HG02981 (cell line): Measurements from ENCODE around the gene MDM2.

Experiments used
- ATAC-seq: cut with Tn5 transposase; IDR thresholded peaks from one replicate; pipeline ENCODE4 v1.9.1; 2021; ENCODE audit warnings: mild to moderate bottlenecking, moderate library complexity; ENCODE audit not compliant: unreplicated experiment

Gene MDM2

DNA sequence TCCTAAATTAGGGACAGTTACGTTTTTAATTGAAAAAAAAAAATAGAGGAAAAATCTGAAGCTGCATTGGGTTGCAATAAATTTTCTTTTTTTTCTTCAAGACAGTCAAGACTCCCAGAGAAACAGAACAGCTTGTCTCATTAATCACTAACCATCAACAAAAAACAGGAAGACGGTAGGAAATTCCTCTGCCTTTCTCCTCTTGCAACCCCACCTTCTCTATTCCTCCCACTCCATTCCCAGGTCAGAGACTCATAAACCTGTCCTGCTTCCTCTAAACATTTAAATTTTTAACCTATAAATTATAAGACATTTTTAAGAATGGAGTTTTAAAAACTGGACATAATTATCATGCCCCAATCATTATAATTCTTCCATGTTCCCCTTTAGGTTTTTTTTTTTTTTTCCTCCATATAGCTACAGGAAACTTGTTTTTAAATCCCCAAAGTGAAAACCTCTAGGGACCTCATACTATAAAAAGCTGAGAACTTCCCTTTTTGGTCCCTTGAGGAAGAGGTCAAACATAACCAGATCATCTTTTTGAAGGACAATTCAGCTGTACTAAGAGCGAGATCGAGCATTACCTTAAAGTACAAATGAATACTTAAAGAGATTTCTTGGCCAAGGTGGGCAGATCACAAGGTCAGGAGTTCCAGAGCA lies 89.0 kb downstream of the MDM2 start:
- no peak for ATAC-seq

DNA sequence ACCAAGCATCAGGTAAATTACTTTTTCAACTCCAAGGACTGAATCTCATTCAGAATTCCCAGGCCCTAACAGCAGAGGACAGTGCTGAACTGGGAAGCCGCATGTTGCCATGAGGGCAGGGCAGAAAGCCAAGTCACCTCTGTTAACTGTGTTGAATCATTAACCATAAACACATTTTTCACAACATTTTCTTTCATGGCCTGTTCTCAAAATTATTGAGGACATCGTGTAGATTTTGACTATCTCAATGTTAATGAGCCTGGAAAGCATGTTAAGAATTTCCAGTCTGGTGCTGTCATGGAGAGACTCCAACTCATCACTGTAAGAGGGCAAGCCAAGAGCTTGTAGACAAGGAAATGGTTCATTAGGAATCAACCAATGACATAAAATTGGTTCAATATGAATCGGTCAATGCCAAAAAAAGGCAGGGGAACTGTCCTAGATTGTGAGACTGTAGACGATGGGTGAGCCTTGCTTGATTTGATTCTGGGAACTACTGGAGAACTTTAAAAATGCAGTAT lies 91.3 kb downstream of the MDM2 start:
- no peak for ATAC-seq

DNA sequence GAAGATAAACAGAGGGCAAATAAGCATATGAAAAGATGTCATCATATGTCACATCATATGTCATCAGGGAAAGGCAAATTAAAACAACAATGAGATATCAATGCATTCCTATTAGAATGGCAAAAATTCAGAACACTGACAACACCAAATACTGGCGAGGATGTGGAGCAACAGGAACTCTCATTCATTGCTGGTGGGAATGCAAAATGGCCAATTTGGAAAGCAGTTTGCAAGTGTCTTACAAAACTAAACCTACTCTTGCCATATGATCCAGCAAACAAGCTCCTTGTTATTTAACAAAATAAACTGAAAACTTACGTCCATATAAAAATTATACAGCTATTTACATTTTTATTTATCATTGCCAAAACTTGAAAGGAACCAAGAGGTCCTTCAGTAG lies 92.3 kb downstream of the MDM2 start:
- ATAC-seq, result no peak
